HCEC 1CT (cell line): Measurements from ENCODE around the gene PANX1.
"Not testable (repeated sequence)": the region's sequence is repeated elsewhere in the genome, so short reads cannot be mapped to it uniquely, and the experiment has no call there.

Experiments used
- DNase-seq: peaks from one replicate; pipeline ENCODE4 v3.0.0-alpha.2; 2017

The PANX1 gene

GRCh38 chr11:94128746-94129511 lies at the start of gene PANX1:
PANX1 (plus strand) TSS chr11:94128841; CDS start chr11:94129313, 472 bp downstream.
- peak; percentile 88 for DNase-seq

GRCh38 chr11:94084164-94084563 lies 44.5 kb upstream of the PANX1 start:
- no peak for DNase-seq

- DNase-seq, result no peak
These were observed 39.7 kb upstream of the PANX1 start for GRCh38 chr11:94088906-94089305.

GRCh38 chr11:94089341-94089740 lies 39.3 kb upstream of the PANX1 start:
- no peak for DNase-seq

GRCh38 chr11:94090401-94090800 lies 38.2 kb upstream of the PANX1 start:
- DNase-seq, result no peak

GRCh38 chr11:94091091-94091490 lies 37.5 kb upstream of the PANX1 start:
- no peak for DNase-seq

- no peak for DNase-seq
These were observed 28.4 kb upstream of the PANX1 start for GRCh38 chr11:94100253-94100652.

- no peak for DNase-seq
These were observed 25.2 kb upstream of the PANX1 start for GRCh38 chr11:94103471-94103870.

GRCh38 chr11:94104734-94105133 lies 23.9 kb upstream of the PANX1 start:
- no peak for DNase-seq

- no peak for DNase-seq
These were observed 21.9 kb upstream of the PANX1 start for GRCh38 chr11:94106716-94107115.

- no peak for DNase-seq
These were observed 21.3 kb upstream of the PANX1 start for GRCh38 chr11:94107363-94107762.

GRCh38 chr11:94111241-94111640 lies 17.4 kb upstream of the PANX1 start:
- DNase-seq, result no peak

- DNase-seq, result no peak
These were observed 17.0 kb upstream of the PANX1 start for GRCh38 chr11:94111660-94112059.

- no peak for DNase-seq
These were observed 16.3 kb upstream of the PANX1 start for GRCh38 chr11:94112206-94112953.

- no peak for DNase-seq
These were observed 11.5 kb upstream of the PANX1 start for GRCh38 chr11:94117197-94117574.

GRCh38 chr11:94117871-94118270 lies 10.8 kb upstream of the PANX1 start:
- peak; percentile 58 for DNase-seq

GRCh38 chr11:94119676-94120075 lies 9.0 kb upstream of the PANX1 start:
- not testable (repeated sequence) for DNase-seq

GRCh38 chr11:94120516-94120915 lies 8.1 kb upstream of the PANX1 start:
- DNase-seq, result not testable (repeated sequence)

- no peak for DNase-seq
These were observed 7.7 kb upstream of the PANX1 start for GRCh38 chr11:94120946-94121345.

- no peak for DNase-seq
These were observed 3.1 kb upstream of the PANX1 start for GRCh38 chr11:94125407-94126115.

GRCh38 chr11:94127638-94128037 lies 1.0 kb upstream of the PANX1 start:
- DNase-seq, result no peak

GRCh38 chr11:94128291-94128745 lies 323 bp upstream of the PANX1 start:
- DNase-seq, result no peak

- DNase-seq, result peak; percentile 32
These were observed 1.1 kb downstream of the PANX1 start for GRCh38 chr11:94129512-94130297.
